GM06990 (cell line): ENCODE data around the gene AKAP13.
A peak's percentile ranks its signal among the peaks of the same experiment; 100 is the strongest.

ENCODE experiments used
- DNase-seq: peaks from one replicate; pipeline ENCODE4 v3.0.0-alpha.2; 2011; ENCODE audit not compliant: insufficient read length; ENCODE audit errors: extremely low read depth
- H3K27me3 ChIP-seq: replicated peaks from 2 replicates; pipeline ENCODE4 v1.6.0; 2011; ENCODE audit warnings: low read length; ENCODE audit not compliant: control insufficient read depth, insufficient read depth
- H3K36me3 ChIP-seq: 2 replicates; pipeline ENCODE4 v1.5.1; 2011; ENCODE audit warnings: low read length; ENCODE audit not compliant: control insufficient read depth, insufficient read depth
- H3K4me3 ChIP-seq: replicated peaks from 2 replicates; pipeline ENCODE4 v1.5.1; 2011; ENCODE audit warnings: low read depth, mild to moderate bottlenecking, control low read depth, low read length
- TF ChIP-seq, protein P1 (sequence below): IDR thresholded peaks from 2 replicates; pipeline ENCODE4 v1.5.1; 2011; ENCODE audit warnings: low read length, control low read depth, mild to moderate bottlenecking, inconsistent platforms; ENCODE audit not compliant: insufficient read depth, poor library complexity, severe bottlenecking

AKAP13 gene

GRCh38 chr15:85503151-85503799 is 122.9 kb downstream of the AKAP13 start:
- TF ChIP-seq, protein P1, sequence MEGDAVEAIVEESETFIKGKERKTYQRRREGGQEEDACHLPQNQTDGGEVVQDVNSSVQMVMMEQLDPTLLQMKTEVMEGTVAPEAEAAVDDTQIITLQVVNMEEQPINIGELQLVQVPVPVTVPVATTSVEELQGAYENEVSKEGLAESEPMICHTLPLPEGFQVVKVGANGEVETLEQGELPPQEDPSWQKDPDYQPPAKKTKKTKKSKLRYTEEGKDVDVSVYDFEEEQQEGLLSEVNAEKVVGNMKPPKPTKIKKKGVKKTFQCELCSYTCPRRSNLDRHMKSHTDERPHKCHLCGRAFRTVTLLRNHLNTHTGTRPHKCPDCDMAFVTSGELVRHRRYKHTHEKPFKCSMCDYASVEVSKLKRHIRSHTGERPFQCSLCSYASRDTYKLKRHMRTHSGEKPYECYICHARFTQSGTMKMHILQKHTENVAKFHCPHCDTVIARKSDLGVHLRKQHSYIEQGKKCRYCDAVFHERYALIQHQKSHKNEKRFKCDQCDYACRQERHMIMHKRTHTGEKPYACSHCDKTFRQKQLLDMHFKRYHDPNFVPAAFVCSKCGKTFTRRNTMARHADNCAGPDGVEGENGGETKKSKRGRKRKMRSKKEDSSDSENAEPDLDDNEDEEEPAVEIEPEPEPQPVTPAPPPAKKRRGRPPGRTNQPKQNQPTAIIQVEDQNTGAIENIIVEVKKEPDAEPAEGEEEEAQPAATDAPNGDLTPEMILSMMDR, result no peak

GRCh38 chr15:85504749-85505676 is 124.6 kb downstream of the AKAP13 start:
- H3K36me3 ChIP-seq, result no peaks in the 10 kb centered on the region
- TF ChIP-seq, protein P1, result peak; percentile 70
- no peak overlapping the region for H3K4me3 ChIP-seq
- no peak for DNase-seq
- H3K27me3 ChIP-seq, result no peaks in the 10 kb centered on the region

More at GRCh38 chr15:85503151-85503799, 122.9 kb downstream of the AKAP13 start:
- DNase-seq, result no peak
- no peaks in the 10 kb centered on the region for H3K27me3 ChIP-seq
- no peaks in the 10 kb centered on the region for H3K36me3 ChIP-seq
- H3K4me3 ChIP-seq, result no peak overlapping the region

GRCh38 chr15:85507114-85507513 is 126.7 kb downstream of the AKAP13 start:
- no peak overlapping the region for H3K4me3 ChIP-seq
- H3K27me3 ChIP-seq, result no peaks in the 10 kb centered on the region
- TF ChIP-seq, protein P1, result no peak
- DNase-seq, result no peak
- no peaks in the 10 kb centered on the region for H3K36me3 ChIP-seq

GRCh38 chr15:85509973-85510372 is 129.6 kb downstream of the AKAP13 start:
- H3K27me3 ChIP-seq, result no peaks in the 10 kb centered on the region
- no peaks in the 10 kb centered on the region for H3K36me3 ChIP-seq
- H3K4me3 ChIP-seq, result no peak overlapping the region
- no peak for DNase-seq
- TF ChIP-seq, protein P1, result no peak

- DNase-seq, result no peak
- Histone ChIP-seq H3K4me3 (no peak overlapping the region), H3K36me3 (no peaks in the 10 kb centered on the region), H3K27me3 (no peaks in the 10 kb centered on the region)
- TF ChIP-seq, protein P1, result no peak
Measured at GRCh38 chr15:85514413-85514812, 134.0 kb downstream of the AKAP13 start.
